Activated CD4-positive, alpha-beta T cell treated with anti-CD3 and anti-CD28 coated beads, Interleukin-2, amount 50 U/mL, for 16 hours (primary cell): Measurements from ENCODE around the gene IPPK.
"Not testable (repeated sequence)": the region's sequence is repeated elsewhere in the genome, so short reads cannot be mapped to it uniquely, and the experiment has no call there.

Source experiments
- DNase-seq: peaks from one replicate; pipeline ENCODE4 v3.0.0-alpha.2; 2020

The IPPK gene

DNA sequence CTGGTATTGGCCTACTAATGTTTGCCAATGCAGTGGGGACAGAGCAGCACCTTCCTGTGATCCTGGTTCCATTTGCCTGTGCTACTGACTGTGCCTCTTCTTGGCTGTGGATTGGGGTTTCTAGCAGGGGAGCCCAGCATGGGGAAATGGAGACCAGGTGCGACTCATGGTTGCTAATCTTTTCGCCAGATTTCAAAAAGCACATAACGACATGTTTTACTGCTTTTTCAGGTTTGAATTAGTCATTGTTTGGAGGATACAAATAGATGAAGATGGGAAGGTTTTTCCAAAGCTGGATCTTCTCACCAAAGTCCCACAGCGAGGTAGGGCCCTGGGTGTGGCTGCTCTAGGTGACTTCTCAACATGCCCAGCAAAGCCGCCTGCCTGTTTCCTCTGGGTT is 57.6 kb downstream of the IPPK start:
- no peak for DNase-seq

DNA sequence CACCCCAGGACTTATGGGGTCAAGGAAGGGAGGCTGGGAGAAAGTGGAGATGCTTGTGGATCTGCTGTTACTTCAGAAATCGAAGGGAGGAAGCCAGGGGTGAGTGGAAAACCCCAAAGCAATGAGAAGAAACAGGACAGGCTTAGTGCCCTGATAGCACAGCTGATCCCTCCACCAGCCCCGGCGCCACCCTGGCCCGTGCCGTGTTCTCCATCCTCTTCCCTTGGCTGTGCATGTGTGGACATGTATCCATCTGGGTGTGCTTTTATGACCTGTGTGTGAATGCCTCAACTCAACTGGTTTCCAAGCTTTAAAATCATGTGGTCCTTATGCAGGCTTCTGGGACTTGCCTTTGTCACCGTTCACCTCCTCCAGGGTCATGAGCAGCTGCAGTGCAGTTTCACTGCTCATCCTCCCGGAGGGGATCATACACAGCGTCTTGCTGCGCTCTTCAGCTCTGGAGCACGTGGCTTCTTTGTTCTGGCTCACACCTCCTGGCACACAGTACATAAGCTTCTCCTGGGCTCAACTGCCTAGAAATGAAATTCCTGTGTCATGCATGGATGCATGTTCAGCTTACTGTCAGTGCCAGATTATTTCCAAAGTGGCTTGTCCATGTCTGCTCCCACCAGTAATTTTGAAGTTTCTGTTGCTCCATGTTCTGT is 58.2 kb downstream of the IPPK start:
- DNase-seq = no peak

- DNase-seq = no peak
Measured at GRCh38 chr9:92610470-92611420, 59.2 kb downstream of the IPPK start.

DNA sequence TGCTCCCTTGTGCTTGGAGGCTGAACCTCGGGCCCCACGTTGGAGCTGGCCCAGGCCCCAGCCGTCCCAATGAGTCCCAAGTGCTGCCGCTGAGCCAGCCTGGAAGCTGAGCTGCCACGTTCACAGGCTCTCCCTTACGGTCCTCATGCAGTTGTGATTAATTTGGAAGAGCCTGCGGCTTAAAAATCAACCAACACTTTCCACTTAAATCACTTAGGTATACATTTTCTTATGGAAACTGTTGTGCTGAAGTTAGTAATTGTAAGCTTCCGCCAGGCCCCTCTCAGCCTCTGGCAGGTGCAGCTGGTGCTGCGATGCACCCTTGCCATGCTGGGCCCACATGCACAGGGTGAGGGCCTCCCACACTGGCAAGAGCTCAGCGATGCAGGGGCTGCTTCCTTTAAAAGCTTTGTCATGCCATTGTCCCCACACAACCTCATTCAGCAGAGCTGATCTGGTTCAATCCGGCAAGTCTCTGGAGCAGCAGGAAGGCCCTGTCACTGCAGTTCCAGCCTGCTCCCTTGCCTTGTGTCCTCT is 61.0 kb downstream of the IPPK start:
- DNase-seq = no peak

DNA sequence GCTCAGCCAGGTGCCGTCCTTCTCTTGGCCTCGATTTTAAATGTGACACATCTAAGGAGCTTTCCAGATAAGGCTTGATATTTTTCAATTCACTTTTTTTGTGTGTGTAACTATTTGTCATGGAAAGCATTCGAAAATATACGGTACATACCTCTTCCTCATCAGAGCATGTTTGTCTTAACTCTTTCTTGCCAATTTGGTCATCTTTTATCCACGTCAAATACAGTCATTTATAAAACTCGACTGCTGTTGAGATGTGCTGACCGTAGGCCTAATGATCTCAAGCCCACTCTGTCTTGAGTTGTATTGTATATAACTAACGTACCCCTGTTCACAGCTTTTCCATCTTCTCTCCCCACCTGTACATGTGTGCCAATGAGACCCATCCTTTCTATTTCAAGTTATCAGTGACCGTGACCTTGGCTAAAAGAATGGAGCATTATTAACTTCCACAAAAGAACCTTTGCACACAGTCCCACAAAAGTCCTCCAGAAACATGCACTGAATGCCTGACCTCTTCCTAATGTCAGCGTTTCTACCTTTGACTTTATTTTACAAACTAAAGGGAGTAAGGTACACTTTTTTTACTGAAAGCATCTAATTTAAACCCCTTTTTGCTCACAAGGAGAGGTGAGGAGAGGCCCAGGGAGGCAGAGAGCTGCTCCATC is 61.6 kb downstream of the IPPK start:
- no peak for DNase-seq

GRCh38 chr9:92607773-92608172 is 62.2 kb downstream of the IPPK start:
- DNase-seq = no peak

GRCh38 chr9:92607088-92607487 is 62.8 kb downstream of the IPPK start:
- DNase-seq = no peak

DNA sequence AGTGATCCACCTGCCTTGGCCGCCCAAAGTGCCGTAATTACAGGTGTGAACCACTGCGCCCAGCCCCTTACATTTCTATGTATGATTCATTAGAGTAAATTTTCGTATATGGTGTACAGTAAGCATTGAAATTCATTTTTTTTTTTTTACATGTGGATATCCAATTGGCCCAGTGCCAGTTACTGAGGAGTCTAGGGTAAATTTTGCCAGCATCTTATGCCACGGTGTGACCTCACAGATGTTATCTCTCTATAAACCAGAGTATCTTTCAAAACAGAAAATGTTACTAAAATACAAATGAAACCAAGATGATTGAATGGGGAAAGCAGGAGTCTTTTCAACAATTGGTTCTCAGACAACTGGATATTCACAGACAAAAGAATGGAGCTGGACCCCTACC is 64.7 kb downstream of the IPPK start:
- no peak for DNase-seq

DNA sequence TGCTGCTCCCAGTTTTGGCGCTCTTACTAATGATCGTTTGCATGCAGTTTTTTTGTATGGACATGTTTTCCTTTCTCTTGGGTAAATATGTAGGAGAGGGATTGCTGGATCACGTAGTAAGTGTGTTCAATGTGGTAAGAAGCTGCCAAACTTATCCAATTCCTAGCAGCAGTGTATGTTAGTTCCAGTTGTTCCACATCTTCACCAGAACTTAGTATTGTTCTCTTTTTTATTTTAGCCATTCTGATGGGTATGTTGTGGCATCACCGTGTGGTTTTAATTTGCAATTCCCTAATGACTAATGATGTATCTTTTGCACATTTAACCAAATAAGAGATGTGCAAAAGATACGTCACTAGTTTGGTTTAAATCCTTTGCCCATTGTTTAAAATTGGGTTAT is 65.9 kb downstream of the IPPK start:
- DNase-seq = no peak

GRCh38 chr9:92603100-92603499 is 66.8 kb downstream of the IPPK start:
- DNase-seq = no peak

DNA sequence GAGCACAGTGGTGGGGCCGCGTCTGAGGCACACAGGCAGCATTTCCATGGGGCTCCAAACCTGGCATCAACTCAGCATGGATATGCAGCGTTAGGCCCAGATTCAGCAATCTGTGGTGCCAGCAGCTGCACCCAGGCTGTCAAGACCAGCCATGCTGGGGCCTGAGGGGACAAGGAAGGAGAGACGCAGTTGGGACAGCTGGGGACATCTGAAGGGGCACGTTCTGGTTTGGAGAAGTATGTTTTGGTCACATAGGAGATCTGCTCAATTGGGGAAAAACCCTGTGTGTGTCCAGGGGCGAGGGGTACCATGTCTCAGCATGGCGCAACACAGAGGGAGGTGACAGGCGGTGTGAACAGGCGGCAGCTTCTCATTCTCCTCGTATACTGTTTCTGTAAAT is 67.5 kb downstream of the IPPK start:
- no peak for DNase-seq

GRCh38 chr9:92601451-92601850 is 68.5 kb downstream of the IPPK start:
- no peak for DNase-seq

- no peak for DNase-seq
Measured at GRCh38 chr9:92600462-92601261, 69.3 kb downstream of the IPPK start.

- no peak for DNase-seq
Measured at GRCh38 chr9:92599938-92600461, 69.9 kb downstream of the IPPK start.

- DNase-seq = no peak
Measured at GRCh38 chr9:92598382-92598781, 71.5 kb downstream of the IPPK start.

DNA sequence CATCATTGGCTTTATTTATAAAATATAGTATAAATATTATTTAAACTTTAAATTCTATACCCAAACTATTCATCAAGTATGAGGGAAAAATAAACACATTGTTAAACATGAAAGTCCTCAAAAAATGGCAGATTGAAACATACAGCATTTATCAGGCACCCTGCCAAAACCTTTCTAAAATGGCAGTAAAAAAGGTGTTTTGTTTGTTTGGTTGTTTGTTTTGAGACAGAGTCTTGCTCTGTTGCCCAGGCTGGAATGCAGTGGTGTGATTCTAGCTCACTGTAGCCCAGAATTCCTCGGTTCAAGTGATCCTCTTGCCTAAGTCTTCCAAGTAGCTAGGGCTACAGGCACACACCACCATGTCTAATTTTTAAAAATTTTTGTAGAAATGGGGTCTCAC is 74.0 kb downstream of the IPPK start:
- no peak for DNase-seq

DNA sequence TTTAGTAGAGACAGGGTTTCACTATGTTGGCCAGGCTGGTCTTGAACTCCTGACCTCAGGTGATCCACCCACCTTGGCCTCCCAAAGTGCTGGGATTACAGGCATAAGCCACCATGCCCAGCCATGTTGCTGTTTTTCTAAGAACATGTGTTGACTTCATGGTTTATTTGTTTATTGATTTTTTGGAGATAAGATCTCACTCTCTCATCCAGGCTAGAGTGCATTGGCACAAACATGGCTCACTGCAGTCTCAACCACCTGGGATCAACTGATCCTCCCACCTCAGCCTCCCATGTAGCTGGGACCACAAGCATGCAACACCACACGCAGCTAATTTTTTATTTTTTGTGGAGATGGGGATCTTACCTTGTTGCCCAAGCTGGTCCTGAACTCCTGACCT is 74.9 kb downstream of the IPPK start:
- not testable (repeated sequence) for DNase-seq

DNA sequence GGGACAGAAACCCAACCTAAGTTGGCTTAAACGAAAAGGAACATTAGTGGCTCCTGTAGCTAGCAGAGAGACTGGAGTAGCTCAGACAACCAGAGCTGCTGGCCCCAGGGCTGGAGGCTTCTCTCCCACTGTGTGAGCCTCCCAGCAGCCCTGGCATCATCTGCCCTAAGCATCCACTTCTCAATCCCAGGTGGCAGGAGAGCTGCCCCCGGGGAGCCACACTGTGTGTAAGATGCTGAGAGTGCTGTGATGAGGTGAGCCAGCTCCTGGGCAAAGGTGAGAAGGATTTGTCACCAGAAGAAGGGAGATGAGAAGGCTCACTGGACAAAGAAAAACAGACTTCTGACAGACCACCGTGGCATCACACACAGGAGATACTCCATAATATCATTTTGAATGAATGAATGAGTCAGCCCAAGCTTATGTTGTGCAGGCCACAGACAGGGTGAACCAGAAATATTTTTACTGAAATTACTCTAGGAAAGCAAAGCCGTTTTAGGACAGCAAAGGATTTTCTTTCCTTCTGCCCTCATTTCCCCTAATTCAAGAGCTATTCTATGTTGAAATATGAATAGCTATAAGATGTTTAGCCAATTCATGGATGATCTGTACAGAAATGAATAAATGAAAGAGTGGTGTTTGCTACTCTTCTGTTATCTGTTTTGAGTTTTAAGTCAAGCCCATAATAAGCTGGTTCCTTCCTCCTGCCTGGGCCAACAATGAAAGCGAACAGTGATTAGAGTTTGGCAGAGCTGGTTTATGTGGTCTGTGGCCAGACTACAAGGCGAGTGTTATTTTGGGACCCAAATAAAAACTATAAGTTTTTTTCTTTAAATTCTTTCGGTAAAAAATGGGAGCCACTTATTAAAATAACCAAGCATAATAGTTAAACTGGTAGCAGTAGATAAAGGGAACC is 76.7 kb downstream of the IPPK start:
- no peak for DNase-seq

- DNase-seq = no peak
Measured at GRCh38 chr9:92592537-92592936, 77.4 kb downstream of the IPPK start.

- DNase-seq = no peak
Measured at GRCh38 chr9:92590377-92590776, 79.6 kb downstream of the IPPK start.

DNA sequence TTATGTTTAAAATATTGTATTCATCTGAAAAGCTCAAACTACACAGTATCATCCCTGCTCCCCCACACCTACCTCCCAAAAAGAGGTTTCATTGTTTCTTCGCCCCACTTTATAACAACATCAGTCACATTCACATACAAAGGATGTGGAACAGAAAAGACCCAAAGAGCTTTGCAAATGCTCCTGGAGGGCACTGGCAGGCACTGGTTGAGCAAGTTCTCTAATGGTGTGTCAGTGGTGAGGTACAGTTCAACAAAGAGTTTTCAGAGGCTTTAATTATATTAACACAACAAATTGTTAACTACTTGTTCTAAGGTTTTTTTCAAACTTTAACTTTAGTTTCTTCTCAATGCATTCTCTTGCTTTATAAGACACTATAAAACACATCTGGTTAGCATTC is 80.0 kb downstream of the IPPK start:
- no peak for DNase-seq
